Measurements from ENCODE around the gene CHRDL2. TPM values are rescaled to one million over a fixed set of nuclear protein-coding genes. Genes with fewer than 3 reads are reported as not detected.

CHRDL2 gene
- total RNA-seq, 6 experiments from 2014 or later: not detected

DNA sequence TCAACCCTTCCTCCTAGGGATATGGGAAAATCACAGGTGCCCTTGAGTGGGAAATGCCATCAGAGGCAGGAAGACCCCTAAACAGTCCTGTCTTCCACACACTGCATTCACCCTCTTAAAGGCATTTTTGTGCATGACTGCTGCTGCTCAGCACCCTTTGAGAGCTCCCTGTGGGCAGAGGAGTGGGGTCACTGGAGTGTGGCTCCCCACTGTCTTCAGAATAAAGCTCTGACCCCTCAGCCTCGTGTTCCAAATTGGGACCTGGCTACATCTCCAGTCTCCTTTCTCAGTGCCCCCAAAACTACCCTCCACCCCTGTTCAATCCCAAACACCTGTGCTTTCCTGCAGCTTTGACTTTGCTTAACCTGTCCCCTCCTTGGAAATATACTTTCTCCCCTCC is 46.6 kb downstream of the CHRDL2 start:
- H3K36me3 Mint-ChIP-seq (ENCODE audit: low read depth): no peaks in the 10 kb centered on the region
- TF ChIP-seq, protein P1, sequence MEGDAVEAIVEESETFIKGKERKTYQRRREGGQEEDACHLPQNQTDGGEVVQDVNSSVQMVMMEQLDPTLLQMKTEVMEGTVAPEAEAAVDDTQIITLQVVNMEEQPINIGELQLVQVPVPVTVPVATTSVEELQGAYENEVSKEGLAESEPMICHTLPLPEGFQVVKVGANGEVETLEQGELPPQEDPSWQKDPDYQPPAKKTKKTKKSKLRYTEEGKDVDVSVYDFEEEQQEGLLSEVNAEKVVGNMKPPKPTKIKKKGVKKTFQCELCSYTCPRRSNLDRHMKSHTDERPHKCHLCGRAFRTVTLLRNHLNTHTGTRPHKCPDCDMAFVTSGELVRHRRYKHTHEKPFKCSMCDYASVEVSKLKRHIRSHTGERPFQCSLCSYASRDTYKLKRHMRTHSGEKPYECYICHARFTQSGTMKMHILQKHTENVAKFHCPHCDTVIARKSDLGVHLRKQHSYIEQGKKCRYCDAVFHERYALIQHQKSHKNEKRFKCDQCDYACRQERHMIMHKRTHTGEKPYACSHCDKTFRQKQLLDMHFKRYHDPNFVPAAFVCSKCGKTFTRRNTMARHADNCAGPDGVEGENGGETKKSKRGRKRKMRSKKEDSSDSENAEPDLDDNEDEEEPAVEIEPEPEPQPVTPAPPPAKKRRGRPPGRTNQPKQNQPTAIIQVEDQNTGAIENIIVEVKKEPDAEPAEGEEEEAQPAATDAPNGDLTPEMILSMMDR (IDR thresholded peaks at IDR 0.05): no peak
- no peak for DNase-seq
- no peak overlapping the region for H3K27ac Mint-ChIP-seq
- H3K27me3 Mint-ChIP-seq (ENCODE audit: insufficient read depth): peaks cover 4% of the 10 kb centered on the region
- H3K4me3 Mint-ChIP-seq: no peak overlapping the region
- H3K9me3 Mint-ChIP-seq: no peaks in the 10 kb centered on the region
- peaks cover 41% of the 10 kb centered on the region for H3K4me1 Mint-ChIP-seq (ENCODE audit: low read depth)

DNA sequence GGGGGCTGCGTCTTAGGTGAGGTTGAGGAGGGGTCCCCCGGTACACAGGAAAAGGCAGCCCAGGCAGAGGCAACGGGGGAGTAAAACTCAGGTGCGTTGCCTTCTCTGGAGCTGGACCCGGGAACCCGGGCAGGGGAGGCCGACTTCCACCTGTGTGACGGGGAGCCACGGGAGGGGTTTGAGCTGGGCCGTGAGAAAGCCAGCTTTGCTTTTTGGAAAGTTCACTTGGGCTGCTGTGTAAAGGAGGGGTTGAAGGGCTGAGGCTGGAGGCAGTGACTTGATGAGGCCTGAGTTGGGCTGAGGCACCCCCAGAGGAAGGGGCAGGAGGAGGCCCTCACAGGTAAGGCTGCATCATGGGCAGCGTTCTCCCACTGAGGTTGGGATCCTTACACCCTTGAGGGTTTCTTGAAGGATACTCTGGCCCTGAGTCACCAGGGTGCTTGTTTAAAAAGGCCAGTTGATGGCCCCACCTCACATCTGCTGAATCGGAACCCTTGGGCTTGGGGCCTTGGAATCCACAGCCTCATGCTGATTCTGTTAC is 47.2 kb downstream of the CHRDL2 start:
- Mint-ChIP-seq H3K27ac (peak overlapping the region; percentile 15; the same call in 1 of the 2 replicates), H3K4me3 (peak overlapping the region; percentile 41; the same call in 1 of the 2 replicates), H3K4me1 (ENCODE audit: low read depth) (peaks cover 41% of the 10 kb centered on the region), H3K9me3 (no peaks in the 10 kb centered on the region), H3K36me3 (ENCODE audit: low read depth) (no peaks in the 10 kb centered on the region), H3K27me3 (ENCODE audit: insufficient read depth) (peaks cover 4% of the 10 kb centered on the region)
- TF ChIP-seq, protein P1 (IDR thresholded peaks at IDR 0.05): no peak
- DNase-seq: no peak

DNA sequence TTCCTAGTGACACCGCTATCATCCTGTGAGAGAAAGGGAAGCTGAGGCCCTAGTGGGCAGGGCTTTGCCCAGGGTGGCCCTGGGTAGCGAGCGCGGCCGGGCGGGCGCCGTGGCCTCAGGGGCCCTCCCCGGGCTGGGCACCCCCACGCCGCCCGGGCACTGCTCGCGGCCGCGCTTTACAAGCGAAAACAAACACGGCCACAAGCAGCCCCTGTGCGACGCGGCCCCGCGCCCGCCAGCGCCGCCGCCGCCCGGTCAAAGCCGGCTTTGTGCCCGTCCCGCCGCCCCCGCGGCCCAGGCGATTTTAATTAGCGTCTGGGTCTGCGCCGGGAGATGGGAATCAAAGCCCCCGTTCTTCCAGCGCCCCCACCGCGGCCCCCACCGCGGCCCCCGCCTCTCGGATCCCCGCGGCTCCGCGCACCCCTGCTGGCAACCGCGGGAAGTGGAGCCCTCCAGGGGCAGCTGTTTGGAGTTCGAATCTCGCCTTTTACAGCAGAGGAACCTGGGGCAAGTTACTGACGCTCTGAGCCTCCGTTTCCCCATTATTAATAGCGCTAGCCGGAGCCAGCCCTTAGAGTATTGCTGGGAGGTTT is 47.9 kb downstream of the CHRDL2 start:
- peaks cover 38% of the 10 kb centered on the region for H3K4me1 Mint-ChIP-seq (ENCODE audit: low read depth)
- TF ChIP-seq, protein P1 (IDR thresholded peaks at IDR 0.05): peak; percentile 74
- H3K27me3 Mint-ChIP-seq (ENCODE audit: insufficient read depth): peaks cover 4% of the 10 kb centered on the region
- H3K9me3 Mint-ChIP-seq: no peaks in the 10 kb centered on the region
- H3K36me3 Mint-ChIP-seq (ENCODE audit: low read depth): no peaks in the 10 kb centered on the region
- no peak for DNase-seq
- H3K4me3 Mint-ChIP-seq: peak overlapping the region; percentile 41; the same call in 1 of the 2 replicates
- H3K27ac Mint-ChIP-seq: no peak overlapping the region

DNA sequence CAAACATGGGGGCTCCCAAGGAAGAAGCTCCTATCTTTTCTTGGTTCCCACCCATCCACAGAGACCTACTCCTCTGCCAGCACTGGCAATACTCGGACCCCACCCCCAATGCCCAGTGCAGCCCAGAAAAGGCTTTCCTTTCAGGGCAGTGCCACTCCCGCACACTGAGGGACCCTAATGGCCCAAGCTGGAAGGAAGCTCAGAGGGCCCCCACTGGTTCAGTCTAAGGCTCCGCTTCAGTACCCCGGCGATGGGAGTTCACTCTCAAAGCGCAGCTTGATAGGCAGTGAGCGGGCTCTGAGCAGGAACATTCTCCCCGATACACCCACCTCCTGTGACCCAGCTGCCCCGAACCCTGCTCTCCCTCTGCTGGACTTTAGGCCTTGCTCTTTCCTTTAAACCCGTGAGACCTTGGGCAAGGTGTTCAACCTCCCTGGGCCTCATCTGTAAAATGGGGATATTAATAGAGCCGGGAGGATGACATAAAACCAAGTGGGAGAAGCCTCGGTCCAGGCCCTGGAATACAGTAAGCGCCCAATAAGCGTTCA is 48.4 kb downstream of the CHRDL2 start:
- Mint-ChIP-seq H3K27ac (no peak overlapping the region), H3K4me3 (0 out of 2 replicates have a peak overlapping the region, but pooled peaks have one; percentile 17), H3K9me3 (no peaks in the 10 kb centered on the region), H3K4me1 (ENCODE audit: low read depth) (peaks cover 32% of the 10 kb centered on the region), H3K36me3 (ENCODE audit: low read depth) (no peaks in the 10 kb centered on the region), H3K27me3 (ENCODE audit: insufficient read depth) (peaks cover 2% of the 10 kb centered on the region; the same call in 1 of the 2 replicates)
- TF ChIP-seq, protein P1 (IDR thresholded peaks at IDR 0.05): no peak
- DNase-seq: no peak

DNA sequence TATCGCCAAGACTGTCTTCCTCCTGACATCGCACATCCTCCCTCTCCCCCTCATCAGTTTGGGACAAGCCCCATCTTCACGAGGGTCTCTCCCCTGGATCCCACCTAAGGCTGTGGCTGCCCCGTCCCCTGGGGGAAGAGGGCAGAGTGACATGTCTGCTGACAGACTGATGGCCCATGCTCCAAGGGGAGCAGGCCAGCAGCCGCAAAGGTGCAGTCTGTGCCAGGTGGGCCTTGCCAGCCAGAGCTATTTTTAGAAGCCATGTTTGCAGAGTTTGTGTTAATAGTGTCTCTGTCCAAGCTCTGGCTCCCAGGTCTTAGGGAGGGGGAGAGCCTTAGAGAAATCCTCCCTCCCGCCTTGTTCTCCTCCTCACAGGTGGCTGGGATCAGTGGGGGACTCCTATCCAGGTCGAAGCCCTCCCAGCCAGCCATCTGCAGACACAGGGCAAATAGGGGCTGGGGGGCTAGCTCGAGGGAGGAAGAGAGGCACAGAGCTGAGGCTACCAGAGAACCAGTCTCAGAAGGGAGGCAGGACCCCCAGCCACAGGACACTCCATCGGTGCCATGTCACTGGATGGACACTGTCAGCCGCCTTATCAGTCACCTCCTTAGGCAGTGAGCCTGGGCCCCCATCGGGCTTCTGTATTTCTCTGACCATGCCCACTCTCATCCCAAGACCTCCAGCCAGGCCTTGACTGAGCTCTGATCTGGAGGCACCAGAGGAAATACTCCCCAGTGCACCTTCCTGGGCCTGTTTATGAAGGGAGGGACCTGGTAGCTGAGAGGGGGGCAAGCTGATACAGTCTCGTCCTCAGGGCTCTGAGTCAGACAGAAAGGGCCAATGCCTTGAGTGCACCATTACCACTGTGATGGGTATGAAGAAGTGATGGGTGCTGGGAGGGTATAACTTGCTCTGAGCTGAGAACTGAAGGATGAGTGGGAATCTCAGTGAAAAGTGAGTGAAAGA is 49.3 kb downstream of the CHRDL2 start:
- TF ChIP-seq, protein P1 (IDR thresholded peaks at IDR 0.05): no peak
- peaks cover 2% of the 10 kb centered on the region; the same call in 1 of the 2 replicates for H3K27me3 Mint-ChIP-seq (ENCODE audit: insufficient read depth)

More for the DNA sequence above, 49.3 kb downstream of the CHRDL2 start:
- Mint-ChIP-seq H3K27ac (no peak overlapping the region), H3K36me3 (ENCODE audit: low read depth) (no peaks in the 10 kb centered on the region), H3K4me1 (ENCODE audit: low read depth) (peaks cover 24% of the 10 kb centered on the region), H3K9me3 (no peaks in the 10 kb centered on the region), H3K4me3 (no peak overlapping the region)
- no peak for DNase-seq

Measured in HFFc6 (cell line).